WTC11 (cell line): ENCODE data around the gene JAGN1.

Source experiments
- FOXP1 ChIP-seq: sonication (generic); formaldehyde crosslinking; IDR thresholded peaks from 2 replicates; pipeline ENCODE4 v1.8.0; 2022; ENCODE audit warnings: missing genetic modification reagents, mild to moderate bottlenecking, moderate library complexity, borderline replicate concordance
- ZNF317 ChIP-seq: sonication (generic); formaldehyde crosslinking; IDR thresholded peaks from 2 replicates; pipeline ENCODE4 v1.8.1; 2023; ENCODE audit warnings: low read depth, mild to moderate bottlenecking, moderate library complexity, missing genetic modification reagents, borderline replicate concordance
- TF ChIP-seq, protein P1 (sequence below): sonication (generic); formaldehyde crosslinking; IDR thresholded peaks from 2 replicates; pipeline ENCODE4 v1.8.1; 2023; ENCODE audit warnings: mild to moderate bottlenecking, missing genetic modification reagents
- TF ChIP-seq, protein P2 (sequence below): fragments of 200-600 bp; IDR thresholded peaks from 2 replicates; pipeline ENCODE4 v1.8.0; 2022; ENCODE audit warnings: antibody characterized with exemption
- TF ChIP-seq, protein P3 (sequence below): sonication (generic); formaldehyde crosslinking; IDR thresholded peaks from 2 replicates; pipeline ENCODE4 v1.8.0; 2022; ENCODE audit warnings: missing genetic modification reagents

DNA sequence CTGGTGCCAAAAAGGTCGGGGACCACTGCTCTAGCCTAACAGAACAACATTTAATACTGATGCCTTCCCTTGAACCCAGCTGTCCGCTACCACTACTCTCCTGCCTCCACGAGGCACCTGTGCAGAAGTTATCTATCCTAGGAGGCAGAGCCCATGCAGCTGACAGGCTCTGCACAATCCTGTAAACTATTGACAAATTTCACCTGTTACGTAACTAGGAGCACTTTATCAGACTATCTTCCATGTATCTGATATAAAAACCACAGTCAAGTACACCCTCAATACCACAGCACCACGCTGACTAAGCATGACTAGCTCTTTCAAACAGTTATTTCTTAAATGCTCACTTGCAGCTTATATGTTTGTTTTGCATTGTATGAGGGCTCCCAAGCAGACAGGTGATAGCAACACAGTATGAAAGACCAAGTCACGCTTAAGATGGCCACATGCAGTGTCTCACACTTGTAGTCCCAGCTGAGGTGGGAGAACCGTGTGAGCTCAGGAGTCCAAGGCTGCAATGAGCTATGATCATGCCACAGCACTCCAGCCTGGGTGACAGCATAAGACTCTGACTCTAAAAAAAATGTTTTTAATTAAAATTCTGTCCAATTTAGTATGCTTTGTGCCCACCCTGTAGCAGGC is 22.0 kb downstream of the JAGN1 start:
- TF ChIP-seq, protein P1, sequence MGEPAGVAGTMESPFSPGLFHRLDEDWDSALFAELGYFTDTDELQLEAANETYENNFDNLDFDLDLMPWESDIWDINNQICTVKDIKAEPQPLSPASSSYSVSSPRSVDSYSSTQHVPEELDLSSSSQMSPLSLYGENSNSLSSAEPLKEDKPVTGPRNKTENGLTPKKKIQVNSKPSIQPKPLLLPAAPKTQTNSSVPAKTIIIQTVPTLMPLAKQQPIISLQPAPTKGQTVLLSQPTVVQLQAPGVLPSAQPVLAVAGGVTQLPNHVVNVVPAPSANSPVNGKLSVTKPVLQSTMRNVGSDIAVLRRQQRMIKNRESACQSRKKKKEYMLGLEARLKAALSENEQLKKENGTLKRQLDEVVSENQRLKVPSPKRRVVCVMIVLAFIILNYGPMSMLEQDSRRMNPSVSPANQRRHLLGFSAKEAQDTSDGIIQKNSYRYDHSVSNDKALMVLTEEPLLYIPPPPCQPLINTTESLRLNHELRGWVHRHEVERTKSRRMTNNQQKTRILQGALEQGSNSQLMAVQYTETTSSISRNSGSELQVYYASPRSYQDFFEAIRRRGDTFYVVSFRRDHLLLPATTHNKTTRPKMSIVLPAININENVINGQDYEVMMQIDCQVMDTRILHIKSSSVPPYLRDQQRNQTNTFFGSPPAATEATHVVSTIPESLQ (CRISPR knock-in tag): no peak
- TF ChIP-seq, protein P2, sequence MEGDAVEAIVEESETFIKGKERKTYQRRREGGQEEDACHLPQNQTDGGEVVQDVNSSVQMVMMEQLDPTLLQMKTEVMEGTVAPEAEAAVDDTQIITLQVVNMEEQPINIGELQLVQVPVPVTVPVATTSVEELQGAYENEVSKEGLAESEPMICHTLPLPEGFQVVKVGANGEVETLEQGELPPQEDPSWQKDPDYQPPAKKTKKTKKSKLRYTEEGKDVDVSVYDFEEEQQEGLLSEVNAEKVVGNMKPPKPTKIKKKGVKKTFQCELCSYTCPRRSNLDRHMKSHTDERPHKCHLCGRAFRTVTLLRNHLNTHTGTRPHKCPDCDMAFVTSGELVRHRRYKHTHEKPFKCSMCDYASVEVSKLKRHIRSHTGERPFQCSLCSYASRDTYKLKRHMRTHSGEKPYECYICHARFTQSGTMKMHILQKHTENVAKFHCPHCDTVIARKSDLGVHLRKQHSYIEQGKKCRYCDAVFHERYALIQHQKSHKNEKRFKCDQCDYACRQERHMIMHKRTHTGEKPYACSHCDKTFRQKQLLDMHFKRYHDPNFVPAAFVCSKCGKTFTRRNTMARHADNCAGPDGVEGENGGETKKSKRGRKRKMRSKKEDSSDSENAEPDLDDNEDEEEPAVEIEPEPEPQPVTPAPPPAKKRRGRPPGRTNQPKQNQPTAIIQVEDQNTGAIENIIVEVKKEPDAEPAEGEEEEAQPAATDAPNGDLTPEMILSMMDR: no peak
- TF ChIP-seq, protein P3, sequence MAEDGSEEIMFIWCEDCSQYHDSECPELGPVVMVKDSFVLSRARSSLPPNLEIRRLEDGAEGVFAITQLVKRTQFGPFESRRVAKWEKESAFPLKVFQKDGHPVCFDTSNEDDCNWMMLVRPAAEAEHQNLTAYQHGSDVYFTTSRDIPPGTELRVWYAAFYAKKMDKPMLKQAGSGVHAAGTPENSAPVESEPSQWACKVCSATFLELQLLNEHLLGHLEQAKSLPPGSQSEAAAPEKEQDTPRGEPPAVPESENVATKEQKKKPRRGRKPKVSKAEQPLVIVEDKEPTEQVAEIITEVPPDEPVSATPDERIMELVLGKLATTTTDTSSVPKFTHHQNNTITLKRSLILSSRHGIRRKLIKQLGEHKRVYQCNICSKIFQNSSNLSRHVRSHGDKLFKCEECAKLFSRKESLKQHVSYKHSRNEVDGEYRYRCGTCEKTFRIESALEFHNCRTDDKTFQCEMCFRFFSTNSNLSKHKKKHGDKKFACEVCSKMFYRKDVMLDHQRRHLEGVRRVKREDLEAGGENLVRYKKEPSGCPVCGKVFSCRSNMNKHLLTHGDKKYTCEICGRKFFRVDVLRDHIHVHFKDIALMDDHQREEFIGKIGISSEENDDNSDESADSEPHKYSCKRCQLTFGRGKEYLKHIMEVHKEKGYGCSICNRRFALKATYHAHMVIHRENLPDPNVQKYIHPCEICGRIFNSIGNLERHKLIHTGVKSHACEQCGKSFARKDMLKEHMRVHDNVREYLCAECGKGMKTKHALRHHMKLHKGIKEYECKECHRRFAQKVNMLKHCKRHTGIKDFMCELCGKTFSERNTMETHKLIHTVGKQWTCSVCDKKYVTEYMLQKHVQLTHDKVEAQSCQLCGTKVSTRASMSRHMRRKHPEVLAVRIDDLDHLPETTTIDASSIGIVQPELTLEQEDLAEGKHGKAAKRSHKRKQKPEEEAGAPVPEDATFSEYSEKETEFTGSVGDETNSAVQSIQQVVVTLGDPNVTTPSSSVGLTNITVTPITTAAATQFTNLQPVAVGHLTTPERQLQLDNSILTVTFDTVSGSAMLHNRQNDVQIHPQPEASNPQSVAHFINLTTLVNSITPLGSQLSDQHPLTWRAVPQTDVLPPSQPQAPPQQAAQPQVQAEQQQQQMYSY (CRISPR knock-in tag): no peak
- no peak for TF ChIP-seq ZNF317 (CRISPR knock-in tag)
- no peak for TF ChIP-seq FOXP1
